Activated CD8-positive, alpha-beta memory T cell treated with anti-CD3 and anti-CD28 coated beads for 24 hours (primary cell): ENCODE results near the gene VPS13D.
"Not testable (repeated sequence)": the region's sequence is repeated elsewhere in the genome, so short reads cannot be mapped to it uniquely, and the experiment has no call there.

ENCODE experiments used
- DNase-seq: peaks from one replicate; pipeline ENCODE4 v3.0.0-alpha.2; 2020

The VPS13D gene

DNA sequence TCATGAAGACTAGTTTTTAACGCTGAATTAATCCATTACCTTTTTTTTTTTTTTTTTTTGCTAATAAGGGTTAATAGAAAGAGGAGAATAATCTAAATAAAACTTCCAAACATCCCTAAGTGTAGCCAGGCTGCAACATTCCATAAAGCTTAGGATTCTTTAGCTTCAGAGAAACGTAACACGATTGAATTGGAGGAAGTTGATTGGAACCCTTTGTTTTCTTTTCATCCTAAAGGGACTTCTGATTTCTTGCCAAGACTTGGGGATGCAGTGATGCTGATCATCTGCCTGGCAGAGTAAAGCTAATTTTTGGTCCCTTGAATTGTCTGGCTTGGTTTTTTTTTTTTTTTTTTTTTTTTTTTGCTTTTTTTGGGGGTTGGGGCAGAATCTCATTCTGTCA lies 142.9 kb downstream of the VPS13D start:
- DNase-seq, result no peak

DNA sequence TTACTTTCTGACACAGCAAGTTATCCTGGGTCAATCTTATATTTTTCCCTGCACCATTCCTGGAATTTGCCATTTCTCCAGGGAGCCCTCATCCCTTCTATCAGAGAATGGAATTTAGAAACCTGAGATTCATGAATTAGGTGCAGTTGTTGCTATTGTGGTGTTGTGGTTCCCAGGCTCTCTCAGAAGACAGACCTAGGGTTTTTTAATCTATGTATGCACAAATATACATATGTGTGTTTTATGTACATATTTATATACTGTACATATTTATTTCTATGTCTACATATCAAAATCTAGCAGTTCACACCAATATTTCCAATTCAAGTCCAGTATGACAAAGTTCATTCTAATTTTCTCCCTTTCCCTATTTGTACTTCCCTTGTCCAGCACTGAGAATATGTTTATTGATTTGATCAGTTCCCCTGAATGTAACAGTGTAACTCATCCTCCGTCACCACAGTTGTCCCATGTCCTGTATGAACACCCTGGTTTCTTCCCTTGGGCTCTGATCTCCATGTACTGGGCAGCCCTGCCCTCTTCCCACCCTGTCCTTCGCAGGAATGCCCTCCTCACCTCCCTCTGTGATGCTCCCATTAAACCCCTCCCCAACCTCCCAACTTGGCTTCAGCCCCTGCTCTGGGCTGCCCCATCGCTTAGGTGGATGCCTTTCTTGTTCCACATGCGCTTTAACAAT lies 145.5 kb downstream of the VPS13D start:
- DNase-seq, result no peak

DNA sequence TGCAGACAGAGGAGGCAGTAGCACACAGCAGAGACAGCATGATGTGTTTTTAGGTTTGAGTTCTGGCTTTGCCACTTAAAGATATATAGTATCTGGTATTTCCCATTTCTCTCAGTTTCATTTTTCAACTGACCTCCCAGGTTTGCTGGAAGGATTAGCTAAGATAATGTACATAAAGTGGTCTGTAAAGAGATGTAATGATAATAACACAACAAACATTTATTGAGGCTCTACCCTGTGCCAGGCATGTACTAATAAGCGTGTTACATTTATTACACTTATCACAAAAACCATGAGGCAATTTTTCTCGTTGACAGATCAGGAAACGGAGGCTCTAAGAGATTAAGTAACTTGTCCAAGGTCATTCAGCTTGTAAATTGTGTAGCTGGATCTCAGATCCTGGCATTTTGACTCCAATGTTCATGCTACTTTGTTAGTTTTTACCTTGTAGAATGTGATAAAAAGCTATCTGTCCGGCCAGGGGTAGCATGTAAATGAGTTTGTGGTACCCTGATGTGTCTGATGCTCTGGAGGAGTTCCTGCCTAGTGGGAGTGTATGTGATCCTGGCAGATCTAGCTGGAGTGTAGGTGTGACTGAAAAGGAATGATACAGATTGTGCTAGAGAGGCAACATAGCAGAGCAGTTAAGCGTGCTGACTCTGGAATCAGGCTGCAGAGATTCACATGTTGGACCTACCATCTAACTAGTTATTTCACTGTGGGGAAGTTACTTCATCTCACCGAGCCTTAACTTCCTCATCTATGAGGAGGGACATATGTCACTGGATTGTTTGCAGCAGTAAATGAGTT lies 146.6 kb downstream of the VPS13D start:
- no peak for DNase-seq

DNA sequence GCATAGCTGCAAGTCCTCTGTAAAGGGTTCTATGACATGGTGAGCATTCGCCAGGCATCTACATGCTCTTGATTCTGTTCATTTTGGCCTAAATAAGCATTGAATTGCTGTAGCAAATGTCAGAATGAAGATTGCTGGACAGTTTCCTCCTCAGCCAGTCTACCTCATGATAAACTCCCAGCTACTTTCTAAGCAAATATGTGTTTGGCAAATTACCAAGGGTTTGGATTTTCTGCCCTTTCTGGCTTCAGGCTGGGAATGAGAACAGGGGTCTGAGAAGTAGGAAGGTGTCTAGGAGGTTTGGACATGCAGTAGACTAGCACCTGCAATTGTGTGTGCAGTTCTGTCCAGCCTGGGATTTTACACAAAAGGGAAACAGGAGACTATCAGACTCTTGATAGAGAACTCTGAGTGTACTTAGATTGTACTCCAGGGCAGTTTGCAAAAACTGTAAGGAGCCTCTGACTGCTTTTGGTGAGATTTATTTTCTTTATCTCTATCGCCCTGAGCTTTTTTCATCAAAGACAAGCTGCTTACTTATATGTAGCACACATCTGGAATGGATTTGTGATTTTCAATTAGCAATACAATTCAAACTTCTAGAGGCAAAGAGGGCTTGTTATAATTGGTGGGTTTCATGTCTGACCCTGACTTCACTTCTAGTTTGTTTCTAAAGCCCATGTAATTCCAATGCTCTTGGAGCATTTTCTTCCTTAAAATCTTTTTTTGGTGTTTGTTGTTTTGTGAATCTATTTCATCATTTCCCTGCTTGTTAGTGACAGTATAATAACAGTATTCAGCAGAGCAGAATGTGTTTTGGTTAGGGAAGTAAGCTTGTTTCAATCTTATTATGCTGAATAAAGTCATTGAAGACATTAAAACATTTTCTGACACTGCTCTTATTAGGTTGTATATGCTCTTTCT lies 150.8 kb downstream of the VPS13D start:
- DNase-seq, result no peak

DNA sequence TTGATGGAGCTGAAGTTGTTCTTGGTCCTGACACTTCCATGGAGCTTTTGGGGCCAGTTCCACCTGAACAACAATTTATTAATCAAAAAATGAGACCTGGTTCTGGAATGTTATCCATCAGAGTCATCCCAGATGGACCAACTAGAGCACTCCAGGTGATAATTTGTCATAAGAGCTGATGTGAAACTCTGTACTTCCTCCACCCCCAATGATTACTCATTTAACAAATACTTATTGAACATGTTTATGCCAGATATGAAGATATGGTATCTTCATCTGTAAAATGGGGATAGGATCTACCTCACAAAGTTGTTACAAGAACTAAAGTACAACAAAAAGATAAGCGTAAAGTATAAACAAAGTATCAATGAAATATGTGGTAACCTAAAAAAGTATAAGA lies 153.2 kb downstream of the VPS13D start:
- DNase-seq, result no peak

DNA sequence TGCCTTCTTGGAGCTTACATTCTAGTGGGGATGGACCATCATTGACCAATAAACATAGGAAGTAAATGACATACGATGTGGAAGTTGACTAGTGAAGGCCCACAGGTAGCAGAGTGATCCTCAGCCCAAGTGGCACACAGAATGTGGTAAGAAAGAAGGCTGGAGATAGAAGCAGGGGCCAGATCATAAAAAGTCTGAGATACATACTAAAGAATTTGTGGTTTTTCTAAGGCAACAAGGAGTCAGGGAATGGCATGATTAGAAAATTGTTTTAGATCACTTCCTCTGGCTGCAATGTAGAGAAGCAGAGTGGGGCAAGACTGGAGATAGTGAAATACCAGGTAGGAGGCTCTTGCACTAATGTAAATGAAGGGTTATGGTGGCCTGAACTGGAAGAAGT lies 154.0 kb downstream of the VPS13D start:
- no peak for DNase-seq

DNA sequence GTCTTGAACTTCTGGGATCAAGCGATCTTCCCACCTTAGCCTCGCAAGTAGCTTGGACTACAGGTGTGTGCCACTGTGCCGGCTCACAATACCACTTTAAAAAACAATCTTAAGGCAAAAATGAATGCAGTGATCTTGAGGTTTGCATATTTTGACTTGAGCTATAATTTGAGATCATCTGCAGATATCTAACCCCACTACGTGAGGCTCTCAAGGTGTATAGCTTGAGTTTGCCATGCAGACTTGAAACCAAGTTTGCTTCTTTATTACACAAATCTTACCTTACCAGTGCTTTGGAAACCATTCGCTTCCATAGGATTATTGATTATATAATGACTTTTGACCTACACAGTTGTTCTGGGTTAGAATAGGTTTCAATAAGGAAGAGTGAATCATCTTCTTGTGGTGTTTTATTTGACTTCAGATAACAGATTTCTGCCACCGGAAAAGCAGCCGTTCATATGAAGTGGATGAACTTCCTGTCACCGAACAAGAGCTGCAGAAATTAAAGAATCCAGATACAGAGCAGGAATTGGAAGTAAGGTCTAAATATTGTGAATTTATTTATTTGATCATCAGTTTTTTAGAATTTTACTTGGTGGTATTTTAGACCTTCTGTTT lies 155.1 kb downstream of the VPS13D start:
- DNase-seq, result no peak

DNA sequence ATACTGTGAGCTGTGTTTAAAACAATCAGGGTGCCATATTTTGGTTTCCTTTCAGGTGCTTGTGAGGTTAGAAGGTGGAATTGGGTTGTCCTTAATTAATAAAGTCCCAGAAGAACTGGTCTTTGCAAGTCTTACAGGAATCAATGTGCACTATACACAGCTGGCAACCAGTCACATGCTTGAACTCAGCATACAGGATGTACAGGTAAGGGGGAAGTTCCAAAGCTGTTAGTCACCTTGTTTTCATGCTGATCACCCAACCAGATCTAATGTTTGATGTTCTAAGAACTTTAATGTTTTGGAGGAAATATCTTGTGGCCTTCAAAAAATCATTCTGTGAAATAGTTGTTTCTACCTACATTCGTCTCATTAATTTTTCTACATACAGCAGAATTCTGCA lies 156.3 kb downstream of the VPS13D start:
- DNase-seq, result no peak

DNA sequence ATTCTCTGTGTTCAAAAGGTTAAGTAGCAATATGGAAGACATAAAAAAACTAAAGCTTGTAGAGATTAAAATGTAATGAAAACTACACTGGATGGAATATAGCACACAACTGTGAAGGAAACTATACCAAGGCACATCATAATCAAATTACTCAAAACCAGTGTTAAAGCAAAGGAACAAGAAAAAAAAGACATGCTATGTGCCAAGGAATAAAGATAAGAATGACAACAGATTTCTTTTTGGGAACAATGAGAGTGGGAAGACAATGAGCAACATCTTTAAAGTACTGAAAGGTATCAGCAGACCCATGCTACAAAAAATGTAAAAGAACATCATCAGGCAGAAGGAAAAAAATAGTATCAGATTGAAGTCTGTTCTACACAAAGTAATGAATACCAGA lies 157.8 kb downstream of the VPS13D start:
- DNase-seq, result no peak

DNA sequence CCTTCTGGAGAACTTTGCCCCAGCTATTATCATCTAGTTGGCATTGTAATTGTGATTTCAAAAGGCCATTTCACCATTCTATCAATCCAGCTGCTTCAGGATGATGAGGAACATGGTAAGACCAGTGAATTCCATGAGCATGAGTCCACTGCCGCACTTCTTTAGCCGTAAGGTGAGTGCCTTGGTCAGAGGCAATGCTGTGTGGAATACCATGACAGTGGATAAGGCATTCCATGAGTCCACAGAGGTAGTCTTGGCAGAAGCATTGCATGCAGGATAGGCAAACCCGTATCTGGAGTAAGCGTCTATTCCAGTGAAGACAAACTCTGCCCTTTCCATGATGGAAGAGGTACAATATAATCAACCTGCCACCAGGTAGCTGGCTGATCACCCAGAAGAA lies 160.5 kb downstream of the VPS13D start:
- DNase-seq, result not testable (repeated sequence)

DNA sequence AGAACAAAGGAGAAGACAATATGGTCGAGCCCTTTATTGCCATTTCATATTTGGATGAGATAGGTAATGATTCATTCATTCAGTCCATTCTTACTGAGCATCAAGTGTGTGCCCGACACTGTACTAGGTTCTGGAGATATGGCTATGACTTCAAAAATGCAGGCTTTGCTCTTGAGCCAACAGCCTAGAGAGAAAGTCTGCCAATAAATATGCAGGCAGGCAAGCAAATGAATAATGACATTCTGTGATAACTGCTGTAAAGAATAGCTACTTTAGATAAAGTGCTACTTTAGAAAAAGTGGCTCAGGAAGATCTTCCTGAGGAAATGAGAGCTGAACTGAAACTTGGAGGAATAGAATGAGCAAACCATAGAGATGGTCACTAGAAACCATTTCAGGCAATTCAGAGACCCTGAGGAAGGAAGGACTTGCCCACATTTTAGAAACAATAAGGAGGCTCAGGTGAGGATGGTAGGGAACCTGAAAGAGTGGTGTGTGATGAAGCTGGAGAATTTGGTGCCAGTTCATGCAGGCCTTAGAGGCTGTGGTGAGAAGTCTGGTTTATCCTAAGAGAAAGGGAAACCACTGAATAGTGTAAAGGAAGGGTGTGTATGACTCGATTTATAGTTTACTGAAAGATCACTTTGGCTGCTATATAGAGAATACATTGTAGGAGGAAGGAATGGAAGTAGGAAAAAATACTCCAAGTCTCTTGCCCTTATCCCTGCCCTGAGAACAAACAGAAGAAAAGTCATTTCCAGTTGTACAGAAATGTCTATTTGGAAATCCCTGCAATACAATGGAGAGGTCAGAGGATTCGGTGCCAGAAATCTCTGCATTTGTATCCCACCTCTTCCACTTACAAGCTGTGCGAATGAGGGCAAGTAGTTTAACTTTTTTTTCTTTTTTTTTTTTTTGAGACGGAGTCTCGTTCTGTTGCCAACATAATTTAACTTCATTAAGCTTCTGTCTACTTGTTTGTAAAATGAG lies 167.9 kb downstream of the VPS13D start:
- DNase-seq, result no peak

DNA sequence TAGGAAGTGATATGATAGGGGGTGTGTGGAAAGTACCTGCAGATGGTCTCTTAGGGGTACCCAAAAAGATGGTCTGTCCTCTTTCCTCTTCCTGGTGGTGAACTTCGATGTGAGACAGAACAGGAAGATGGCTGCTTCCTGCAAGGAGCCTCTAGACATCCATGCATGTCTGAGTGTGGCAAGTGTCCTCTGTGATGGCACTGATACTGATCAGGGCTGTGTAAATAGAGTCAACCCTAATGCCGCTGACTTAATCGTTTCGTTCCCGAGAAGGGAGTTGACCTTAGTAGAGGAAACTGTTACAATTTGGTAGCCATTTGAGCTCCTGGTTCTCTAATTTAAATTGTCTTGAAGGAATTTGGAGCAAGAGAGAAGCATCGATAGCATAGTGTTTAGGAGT lies 168.6 kb downstream of the VPS13D start:
- DNase-seq, result no peak

DNA sequence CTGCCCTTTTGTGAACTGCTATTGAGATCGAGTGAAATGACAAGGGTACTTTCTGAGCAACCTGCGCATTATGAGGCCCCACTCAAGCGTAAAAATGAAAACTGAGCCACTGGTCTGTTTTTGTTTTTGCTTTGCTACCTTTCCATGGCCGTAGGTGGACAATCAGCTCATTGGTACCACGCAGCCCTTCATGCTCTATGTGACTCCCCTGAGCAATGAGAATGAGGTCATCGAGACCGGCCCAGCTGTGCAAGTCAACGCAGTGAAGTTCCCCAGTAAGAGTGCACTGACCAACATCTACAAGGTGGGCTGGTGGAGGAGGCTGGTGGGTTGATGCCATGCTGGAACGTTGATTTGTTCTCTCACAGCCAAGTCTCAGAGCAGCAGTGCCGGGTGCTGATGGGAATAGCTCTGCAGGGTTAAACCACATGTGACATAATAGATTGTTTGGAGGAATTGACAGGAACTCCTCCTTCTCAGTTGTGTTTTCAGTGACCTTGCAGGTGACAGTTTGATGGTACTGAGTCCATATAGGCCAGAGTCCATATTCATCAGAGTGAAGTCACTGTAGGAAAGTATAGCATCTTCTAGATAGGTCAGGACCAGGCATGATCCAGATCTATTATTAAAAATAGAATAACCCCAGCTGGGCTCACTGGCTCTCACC lies 170.3 kb downstream of the VPS13D start:
- DNase-seq, result no peak

DNA sequence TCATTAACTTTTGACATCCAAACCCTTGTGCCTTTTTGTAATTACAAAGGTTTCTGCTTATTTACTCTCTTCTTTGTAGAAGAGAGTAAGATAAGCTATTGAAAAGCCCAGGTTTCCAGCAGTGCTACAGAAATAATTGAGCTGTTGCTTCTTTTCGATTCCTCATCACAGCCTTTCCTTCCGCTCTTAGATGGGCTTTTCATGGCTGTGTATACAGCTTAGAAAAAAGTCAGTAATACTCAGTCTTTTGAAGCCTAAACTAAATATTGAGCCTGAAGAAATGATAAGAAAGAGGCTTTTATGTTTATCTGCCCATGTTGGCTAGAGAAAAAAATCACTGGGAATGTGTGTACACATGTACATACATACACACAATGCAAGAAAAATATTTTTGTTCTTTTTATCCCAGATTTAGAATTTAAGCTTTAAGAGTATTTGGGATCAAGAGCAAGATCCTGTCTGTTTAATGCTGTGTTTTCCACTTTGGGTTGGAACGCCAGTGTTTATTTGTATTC lies 172.4 kb downstream of the VPS13D start:
- DNase-seq, result no peak

DNA sequence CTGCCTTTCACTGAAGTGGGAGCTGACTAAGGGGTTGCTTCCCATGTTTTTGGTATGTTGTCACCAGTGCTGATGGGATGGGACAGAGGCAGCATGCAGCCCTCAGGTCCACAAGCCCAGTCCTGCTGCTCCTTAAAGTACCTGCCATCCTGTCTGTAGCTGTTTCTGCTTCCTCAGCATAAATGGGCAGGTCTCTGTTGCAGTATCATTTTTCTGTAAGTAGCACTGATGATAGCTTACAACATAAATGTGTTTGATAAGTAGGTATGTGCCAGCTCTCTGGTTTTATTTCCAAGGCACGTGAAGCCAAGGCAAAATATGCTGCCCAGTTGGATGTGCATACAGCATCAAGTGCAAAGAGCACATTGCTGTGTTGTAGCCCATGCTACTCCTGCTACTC lies 173.0 kb downstream of the VPS13D start:
- no peak for DNase-seq

DNA sequence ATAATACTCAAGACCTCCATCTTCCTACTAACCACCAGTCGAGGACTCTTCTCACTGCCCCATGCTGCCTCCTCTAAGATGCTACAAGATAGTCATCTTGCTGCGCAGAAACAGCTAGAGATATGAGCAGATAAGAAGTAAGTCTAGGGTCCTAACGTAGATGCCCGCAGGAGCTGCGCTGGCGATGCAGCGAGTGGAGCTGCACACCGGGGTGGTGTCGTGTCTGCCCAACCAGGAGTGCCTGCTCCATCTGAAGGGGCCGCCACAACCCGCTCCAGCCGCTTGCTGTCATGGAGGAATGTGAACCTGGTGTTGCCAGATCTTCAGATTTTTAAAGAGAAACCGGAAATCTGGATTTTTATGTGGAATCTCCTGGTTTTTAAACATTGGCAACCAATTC lies 175.1 kb downstream of the VPS13D start:
- DNase-seq, result no peak

DNA sequence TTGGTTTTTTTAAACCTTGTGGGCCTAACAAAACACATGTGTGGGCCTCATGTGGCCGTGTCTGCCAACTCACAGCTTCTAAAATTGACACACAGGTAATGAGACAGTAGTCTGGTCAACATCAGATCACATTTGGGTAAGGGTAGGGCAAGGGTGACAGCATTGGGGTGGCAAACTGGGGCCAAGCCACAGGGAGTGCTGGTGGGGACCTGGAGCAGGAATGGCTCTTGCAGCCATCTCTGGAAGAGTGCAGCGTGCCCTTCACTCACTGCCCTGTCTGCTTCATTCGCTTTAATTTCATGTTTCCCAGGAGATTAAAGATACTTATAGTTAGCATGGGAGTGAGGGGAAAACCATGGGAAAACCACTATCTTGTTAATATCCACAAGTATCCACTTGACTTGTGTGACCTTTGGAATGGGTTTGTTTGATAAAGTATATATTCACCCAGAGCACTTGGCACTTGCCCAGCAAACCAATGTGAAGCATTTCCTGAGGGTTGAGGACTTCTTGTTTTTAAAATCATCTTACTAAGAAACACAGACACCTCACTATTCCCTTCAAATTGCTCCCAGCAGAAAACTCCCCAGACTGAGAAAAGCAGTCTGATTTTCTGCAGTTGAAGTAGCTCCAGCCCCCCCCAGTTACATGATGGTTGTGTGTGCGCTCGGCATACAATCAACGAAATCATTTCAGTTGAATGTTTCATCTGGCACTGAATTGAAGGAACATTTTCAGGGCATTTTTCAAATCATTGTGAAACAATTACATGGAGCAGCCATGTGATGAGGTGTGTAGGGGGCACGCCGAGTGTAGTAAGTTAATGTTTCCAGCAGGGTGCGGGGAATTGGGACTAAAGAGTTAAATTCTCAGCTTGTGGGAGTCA lies 175.7 kb downstream of the VPS13D start:
- DNase-seq, result no peak

DNA sequence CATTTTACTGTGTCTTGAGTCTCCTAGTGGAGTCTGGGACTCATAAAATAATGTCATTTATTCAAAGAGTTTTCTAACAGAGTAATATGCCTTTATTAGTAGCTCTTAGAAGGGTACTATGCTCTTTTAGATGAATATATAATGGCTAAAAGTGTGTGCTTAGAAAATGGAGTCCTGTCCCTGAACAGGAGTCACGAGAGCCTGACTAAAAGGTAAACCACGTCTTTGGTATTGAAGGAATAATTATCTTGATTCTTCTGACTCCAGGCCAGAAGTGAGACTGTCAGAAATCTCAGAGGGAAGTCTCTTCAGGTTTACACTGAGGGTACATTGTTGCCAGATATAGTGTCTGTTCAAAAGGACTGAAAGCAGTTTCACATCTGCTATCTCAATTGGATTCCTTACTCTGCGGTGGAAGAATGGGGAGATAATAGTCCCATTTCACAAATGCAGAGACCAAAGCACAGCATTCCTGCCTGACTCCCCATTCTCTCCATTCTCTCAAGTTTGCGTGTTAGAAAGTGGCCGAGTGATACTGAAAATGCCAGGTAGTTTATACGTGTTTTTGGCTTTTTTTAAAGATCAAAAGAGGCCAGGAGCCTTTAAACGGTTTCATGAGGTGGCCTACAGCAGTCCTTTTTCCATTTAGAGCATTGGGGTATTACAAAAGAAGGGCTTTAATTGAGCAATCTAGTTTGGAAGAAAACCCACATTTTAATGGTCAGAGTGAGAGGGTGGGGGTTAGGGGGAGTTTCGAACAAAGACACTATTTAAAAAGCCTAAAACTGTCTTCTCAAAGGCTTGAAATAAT lies 176.6 kb downstream of the VPS13D start:
- DNase-seq, result no peak
